NCI-H146 (cell line): ENCODE measurements around the gene TNNI2.
"Not testable (repeated sequence)": the region's sequence is repeated elsewhere in the genome, so short reads cannot be mapped to it uniquely, and the experiment has no call there.

ENCODE experiments used
- DNase-seq: peaks from one replicate; lab custom pipeline; 2025; lab: John Stamatoyannopoulos, UW

TNNI2 gene

DNA sequence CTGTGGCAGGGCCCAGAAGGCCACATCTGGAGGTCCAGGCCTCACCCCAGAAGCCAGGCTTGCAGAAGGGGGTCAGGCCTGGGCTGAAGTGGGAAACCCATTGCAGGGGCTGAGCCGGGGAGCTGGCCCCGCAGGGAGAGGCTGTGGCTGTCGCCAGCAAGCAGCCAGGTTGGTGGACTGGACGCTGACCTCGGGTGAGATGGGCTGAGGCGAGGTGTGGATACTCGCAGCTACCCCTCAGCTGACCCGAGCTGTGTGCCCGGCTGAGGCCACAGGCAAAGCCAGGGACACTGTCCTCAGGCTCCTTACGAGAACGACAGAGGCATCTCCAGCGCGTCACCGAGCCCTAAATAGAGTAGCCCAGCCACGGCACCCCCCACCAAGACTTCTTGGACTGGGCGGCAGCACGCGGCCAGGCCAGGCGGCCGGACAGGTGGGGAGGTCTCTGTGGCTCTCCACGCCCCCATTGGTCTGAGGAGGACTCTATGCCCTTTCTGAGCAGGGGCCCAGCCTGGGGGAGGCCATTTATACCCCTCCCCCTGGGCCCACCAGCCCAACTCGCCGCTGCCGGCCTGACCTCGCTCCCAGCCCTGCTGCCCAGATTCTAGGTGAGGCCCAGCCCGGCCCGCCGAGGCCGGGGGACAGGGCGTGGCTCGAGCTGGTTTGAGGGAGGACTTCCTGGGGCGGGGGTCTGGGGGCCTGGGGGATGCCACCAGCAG, at the start of gene TNNI2:
Gene TNNI2 (plus strand): TSS at position 556 of the 719 bp plus-strand sequence. CDS start 716 bp downstream, outside the sequence.
- DNase-seq: no peak

DNA sequence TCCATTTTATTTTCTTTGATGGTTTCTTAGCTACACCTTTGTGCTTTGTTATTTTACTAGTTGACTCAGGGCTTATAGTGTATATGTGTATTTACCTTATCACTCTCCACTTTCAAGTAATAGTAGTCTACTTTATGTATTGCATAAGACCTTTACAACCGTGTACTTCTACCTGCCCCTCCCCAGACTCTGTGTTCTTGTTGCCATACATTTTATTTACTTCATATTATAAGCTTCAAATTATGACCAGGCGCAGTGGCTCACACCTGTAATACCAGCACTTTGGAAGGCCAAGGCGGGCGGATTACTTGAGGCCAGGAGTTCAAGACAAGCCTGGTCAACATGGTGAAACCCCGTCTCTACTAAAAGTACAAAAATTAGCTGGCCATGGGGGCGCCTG, 46.9 kb upstream of the TNNI2 start:
- DNase-seq: no peak

DNA sequence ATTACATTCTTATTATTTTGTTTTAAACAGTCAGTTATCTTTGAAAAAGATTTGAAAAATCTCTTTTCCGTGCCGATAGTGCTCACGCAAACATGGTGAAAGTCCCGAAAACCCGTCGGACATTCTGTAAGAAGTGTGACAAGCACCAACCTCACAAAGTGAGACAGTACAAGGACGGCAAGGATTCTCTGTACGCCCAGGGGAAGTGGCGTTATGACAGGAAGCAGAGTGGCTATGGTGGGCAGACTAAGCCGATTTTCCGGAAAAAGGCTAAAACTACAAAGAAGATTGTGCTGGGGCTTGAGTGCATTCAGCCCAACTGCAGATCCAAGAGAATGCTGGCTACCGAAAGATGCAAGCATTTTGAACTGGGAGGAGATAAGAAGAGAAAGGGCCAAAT, 46.3 kb upstream of the TNNI2 start:
- DNase-seq: no peak

DNA sequence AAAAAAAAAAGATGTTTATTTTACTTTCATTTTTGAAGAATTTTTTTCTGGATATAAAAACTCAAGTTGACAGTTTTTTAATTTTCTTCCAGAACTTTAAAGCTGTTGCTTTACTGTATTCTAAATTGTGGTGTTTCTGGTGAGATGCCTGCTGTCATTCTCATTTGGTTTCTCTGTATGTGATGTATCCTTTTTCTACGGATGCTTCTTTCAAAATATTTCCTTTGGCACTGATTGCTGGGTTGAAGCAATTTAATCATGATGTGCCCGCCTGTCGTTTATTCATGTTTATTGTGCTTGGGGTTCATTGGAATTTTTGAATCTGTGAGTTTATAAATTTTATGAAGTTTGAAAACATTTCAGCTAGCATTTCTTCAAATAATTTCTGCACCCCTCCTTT, 45.7 kb upstream of the TNNI2 start:
- DNase-seq: no peak

DNA sequence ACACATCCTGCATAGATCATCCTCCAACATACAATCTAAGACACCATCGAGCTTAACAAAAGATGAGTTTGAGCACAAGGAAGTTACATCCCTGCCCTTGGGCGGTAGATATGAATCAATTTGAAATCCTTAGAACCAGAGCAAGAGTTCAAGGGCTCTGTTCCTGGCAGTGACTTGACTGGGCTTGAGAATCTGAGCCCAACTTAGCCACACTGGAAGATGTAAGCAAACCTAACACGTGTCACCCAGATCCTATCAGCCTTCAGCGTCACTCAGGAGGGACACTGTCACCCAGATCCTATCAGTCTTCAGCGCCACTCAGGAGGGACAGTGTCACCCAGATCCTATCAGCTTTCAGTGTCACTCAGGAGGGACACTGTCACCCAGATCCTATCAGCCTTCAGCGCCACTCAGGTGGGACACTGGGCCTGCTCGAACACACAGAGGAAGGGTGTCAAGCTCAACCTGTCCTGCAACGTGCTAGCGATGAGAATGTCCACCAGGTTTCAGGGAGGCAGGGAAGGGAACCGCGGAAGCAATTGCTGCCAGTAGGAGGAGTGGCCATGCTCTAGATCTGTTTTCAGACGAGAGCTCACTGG, 42.3 kb upstream of the TNNI2 start:
- no peak for DNase-seq

DNA sequence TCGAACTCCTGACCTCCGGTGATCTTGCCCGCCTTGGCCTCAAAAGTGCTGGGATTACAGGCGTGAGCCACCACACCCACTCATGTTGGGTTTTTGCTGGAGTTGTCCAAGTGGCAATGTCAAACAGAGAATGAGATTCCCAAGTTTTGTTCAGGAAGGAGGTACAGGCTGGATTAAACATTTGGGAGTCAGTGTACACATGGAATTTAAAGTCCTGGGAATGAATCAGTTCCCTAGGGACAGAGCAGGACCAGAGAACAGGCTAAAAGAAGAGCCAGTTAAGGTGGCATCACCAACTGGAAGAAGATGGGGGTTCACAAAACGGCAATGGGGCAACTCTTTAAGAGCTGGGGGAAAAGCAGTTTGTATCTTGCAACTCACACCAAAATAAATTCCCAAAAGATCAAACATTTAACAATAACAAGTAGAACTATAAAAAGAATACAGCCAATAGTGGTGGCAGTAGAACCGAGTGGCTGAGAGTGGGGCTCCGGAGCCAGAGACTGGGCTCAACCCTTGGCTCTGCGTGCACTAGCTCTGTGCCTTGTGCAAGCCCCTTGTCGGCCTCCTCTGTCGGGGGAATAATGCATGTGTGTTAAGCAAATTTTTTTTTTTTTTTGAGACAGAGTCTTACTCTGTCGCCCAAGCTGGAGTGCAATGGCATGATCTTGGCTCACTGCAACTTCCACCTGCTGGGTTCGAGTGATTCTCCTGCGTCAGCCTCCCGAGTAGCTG, 41.2 kb upstream of the TNNI2 start:
- DNase-seq: no peak

DNA sequence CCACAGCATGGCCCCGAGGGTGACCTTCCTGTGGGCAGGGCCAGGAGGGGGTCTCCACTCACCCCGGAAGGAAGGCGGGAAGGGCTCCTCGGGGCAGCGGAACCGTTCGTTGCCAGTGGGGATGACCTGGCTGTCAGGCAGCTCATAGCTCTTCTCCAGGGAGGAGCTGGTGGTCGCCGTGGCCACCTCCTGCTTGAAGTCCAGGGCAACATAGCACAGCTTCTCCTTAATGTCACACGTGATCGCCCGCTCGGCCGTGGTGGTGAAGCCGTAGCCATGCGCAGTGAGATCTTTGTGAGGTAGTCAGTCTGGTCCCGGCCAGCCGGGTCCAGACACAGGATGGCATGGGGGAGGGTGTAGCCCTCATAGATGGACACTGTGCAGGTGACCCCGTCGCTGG, 35.5 kb upstream of the TNNI2 start:
- DNase-seq: no peak

DNA sequence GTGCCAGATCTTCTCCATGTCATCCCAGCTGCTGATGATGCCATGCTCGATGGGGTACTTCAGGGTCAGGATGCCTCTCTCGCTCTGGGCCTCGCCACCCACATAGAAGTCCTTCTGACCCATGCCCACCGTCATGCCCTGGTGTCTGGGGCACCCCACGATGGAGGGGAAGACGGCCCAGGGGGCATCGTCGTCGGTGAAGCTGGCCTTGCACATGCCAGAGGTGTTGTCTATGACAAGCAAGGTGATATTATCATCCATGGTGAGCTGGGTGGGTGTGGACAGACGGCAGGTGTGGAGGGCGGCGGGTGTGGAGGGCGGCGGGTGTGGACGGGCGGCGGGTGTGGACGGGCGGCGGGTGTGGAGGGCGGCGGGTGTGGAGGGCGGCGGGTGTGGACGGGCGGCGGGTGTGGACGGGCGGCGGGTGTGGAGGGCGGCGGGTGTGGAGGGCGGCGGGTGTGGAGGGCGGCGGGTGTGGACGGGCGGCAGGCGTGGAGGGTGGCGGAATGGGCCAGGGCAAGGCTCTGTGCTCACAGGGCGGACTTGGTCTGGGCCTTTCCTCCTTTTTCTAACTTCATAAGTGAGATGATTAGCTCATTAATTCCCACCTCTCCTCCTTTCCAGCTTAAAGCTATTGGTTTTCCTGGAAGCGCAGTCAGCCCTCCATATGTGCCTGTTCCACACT, 34.8 kb upstream of the TNNI2 start:
- not testable (repeated sequence) for DNase-seq

DNA sequence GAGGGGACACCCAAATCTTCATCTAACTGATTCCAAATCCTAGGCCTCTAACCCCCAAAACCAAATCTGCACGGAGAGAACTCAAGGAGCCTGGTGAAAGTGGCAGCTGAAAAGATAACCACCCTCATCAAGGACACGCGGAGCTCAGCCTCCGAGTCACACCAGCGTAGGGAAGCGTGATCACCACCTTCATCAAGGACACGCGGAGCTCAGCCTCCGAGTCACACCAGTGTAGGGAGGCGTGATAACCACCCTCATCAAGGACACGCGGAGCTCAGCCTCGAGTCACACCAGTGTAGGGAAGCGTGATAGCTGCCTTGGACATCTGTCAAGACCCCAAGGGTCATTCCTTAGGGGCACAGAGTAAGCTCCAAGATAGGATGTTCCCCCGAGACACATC, 33.3 kb upstream of the TNNI2 start:
- DNase-seq: no peak

DNA sequence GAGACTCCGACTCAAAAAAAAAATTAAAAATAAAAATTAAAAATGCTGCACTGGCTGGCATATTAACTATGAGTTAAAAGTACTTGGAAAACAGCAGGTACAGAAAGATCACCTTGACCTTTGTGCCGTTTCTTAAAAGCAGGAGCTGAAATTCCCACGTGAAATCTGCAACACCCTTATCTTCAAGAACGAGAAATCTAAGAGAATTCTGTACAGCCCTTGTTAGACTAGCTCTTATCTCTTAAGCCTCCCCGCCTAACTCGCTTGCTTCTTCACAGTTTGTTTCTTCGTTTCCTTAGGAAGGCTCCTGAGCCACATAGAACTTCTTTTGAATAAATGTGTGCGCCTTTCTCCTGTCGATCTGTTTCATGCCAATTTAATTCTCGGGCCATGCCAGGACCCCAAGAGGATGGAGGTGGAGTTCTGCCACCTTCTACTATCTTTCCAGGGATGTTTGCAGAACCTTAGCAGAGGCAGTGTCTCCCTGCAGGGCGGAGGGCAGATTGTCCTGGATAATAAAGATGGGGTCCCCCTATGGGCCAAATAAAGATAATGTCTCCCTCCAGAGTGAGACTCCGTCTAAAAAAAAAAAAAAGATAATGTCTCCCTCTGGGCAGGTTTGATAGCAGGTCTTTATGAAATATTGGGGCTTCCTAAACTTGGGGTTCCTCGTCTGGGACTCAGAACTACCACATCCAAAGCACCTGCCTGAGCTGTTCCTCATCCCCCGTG, 31.4 kb upstream of the TNNI2 start:
- DNase-seq: no peak

DNA sequence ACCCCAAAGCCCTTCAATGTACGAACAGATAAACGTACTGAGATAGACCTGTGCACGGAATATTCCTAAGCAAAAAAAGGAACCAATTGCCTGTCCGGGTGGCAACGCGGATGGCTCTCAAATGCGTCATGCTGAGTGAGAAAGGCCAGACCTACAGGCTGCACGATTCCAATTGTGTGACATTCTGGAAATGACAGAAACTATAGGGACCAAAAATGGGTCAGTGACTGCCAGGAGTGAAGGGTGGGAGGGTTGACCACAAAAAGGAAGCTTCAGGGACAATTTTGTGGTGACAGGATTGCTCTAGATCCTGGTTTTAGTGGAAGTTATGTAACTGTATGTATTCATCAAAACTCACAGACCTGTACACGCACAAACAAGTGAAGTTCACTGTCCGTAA, 28.0 kb upstream of the TNNI2 start:
- no peak for DNase-seq

DNA sequence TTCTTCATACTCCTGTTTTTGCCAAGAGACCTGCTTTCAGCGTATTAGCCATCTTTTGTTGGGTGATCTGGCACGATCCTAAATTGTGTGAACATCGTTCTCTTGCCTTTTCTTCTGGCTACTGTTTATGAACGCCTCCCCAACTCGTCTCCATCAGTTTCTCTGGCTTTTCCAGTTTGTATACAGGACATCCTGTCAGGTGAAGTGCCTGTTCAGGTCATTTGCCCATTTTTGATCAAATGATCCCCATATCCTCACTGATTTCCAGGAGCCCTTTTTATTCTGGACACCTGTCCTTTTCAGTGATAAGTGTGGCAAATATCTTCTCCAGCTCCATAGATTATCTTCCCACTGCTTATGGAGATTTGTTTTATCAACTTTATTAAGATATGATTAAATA, 26.5 kb upstream of the TNNI2 start:
- no peak for DNase-seq

DNA sequence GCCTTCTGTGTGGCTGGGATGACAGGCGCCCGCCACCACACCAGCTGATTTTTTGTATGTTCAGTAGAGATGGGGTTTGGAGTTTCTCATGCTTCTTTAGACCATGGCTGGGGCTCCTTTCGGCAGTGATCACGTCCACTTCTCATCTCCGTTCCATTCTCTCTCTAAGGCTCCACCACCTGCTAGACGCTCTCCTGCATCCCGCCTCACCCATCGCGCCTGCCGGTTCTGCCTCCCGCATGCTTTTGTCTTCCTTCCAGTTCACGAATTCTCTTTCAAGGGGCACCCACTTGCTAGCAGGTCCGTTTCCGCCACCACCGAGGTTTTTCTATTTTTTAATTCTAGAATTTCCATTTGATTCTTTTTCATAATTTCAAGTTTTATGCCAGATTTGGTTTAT, 26.0 kb upstream of the TNNI2 start:
- no peak for DNase-seq

DNA sequence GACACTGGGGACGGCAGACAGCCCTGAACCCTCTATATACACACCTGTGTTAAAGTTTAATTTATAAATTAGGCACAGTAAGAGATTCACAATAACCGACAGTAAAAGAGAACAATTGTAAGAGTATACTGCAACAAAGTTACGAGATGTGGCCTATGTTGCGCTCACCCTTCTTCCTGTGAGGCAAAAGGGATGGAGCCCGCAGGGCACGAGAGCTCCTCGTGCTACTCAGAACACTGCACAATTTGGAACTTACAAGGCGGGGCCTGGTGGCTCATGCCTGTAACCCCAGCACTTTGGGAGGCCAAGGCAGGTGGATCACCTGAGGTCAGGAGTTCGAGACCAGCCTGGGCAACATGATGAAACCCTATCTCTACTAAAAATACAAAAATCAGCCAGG, 25.4 kb upstream of the TNNI2 start:
- DNase-seq: not testable (repeated sequence)

DNA sequence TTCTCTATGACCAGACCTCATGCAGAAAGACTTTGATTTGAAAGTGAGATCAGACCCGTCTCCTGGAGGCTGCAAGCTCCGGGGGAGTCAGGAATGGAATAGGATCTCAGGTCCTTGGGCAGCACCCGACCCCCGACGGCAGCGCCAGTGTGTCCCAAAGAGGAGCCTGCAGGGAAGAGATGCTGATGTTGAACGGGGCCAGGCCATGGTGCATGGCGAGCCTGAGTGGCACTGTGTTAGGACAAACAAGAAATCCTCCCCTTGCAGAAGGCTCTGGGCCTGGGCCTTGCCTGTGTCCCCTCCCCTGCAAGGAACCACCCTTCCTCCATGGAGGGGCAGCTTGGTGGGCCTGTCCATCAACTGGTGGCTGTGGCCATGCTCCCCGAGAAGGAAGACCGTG, 24.1 kb upstream of the TNNI2 start:
- DNase-seq: no peak

DNA sequence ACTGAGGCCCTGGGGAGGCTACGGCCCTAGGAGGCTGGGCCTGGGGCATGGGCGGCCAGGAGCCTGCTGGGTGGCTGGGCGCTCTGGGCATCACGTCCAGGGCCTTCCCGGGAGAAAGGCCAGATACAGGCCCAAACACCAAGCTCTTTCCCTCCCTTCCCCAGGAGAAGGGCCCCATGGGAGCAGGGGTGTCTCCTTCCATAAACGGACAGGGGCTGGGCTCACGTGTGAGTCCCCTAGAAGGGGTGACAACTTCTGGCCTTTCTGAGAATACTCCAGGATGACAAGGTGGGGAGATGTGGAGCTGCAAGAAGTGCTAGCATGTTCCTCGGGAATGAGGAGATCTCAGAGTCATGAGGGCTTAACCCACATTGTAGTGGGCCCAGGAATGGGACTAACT, 23.5 kb upstream of the TNNI2 start:
- no peak for DNase-seq

DNA sequence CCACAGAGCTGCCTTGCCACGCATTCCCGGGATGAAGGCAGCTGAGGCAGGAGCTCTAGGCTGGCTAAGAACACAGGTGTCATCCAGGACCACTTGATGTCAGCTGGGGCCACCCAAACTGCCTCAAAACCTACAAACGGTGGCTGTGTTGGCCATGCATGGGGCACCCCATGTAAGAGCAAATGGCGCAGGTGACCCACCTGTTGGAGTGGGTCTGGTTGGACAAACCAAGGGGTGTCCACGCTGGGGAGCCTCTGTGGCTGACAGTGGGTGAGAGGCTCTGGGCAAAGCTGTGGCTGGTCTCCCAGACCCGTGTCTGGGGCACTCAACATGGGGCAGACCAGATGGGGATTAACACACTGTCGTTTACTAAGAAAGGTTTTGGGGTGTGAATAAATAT, 23.0 kb upstream of the TNNI2 start:
- DNase-seq: no peak

DNA sequence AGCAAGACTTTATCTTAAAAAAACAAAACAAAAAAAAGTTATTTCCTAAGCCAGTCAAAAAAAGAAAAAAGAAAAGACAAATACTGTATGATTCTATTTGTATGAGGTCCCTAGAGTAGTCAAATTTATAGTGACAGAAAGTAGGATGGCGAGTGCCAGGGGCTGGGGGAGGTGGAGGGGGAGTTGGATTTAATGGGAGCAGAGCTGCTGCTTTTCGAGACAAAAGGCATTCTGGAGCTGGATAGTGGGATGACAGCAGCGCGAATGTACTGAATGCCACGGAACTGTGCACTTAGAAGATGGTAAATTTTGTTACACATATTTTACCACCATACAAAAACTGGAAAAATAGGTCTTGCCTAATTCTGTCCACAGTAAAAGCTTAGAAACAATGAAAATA, 21.8 kb upstream of the TNNI2 start:
- DNase-seq: no peak

DNA sequence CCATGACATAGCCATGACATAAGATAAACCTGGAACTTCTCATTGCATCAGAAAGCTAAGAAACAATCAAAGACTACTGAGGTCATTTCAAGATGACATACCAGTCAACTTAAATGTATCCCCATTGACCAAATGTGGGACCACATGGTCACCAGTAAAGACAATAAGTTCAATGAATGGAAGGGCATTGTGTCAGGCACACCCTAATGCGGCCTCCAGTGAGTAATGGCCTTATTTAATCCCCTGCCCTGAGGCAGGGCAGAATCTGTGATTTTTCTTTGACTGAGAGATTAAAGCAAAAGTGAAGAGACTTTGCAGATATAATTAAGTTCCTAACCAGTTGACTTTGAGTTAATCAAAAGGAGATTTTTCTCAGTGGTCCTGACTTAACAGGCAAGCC, 21.3 kb upstream of the TNNI2 start:
- no peak for DNase-seq

DNA sequence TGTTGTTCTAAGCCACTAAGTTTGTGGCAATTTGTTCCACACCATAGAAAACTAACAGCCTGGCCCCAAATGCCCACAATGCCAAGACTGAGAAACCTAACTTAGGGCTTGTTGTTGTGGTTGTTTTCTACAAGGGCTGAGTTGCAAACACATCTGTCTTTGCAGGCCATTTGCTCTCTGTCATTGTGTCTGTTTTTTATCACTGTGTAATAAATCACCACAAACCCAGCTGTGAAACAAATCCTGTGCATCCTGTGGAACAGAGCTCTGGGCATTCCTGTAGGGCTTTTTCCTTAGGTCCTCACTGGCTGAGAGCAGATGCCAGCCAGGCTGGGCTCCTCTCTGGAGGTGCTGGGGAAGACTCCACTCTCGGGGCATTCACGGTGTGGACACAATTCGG, 19.7 kb upstream of the TNNI2 start:
- no peak for DNase-seq

DNA sequence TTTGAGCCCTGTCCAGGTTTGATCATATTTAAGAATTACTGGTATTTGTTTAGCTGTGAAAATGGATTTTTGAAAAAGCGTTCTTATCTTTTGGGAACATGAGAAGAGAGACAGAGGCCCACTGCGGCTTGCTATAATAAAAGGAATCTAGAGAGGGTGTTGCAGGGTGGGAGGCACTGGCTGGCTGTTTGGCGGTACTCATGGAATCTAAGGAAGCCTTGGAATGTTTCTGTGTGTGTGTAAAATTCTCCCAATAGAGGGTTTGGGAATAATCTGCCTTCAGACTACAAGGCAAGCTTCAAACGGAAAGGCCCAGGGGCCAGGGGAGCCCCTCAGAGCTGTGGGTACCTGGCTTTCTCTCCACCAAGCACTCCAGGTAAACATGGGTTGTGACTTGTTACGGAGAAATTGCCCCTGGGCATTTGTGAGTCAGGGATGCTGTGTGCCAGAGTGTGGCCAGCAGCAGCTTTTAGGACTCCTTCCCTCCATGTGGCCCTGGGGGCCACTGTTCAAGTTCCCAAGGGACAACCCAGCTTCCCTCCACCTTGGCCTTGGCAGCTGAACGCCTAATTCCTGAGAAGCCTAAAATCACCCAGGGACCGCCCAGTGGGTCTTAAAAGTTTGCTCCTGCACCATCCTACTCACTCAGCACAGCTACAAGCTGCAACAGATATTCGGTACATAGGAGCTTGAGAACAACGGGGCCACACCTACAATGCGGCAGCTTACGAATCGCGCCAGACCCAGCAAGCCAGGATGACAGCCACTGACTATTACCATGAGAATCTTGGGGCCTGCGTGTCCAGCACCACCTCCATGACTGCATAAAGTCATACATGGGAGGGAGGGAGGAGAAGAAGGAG, 18.1 kb upstream of the TNNI2 start:
- DNase-seq: no peak
